HG02981 (cell line): Measurements from ENCODE around the gene CNGB1.
"Not testable (repeated sequence)": the region's sequence is repeated elsewhere in the genome, so short reads cannot be mapped to it uniquely, and the experiment has no call there.

Experiments used
- ATAC-seq: cut with Tn5 transposase; IDR thresholded peaks from one replicate; pipeline ENCODE4 v1.9.1; 2021; ENCODE audit warnings: mild to moderate bottlenecking, moderate library complexity; ENCODE audit not compliant: unreplicated experiment

Gene CNGB1

DNA sequence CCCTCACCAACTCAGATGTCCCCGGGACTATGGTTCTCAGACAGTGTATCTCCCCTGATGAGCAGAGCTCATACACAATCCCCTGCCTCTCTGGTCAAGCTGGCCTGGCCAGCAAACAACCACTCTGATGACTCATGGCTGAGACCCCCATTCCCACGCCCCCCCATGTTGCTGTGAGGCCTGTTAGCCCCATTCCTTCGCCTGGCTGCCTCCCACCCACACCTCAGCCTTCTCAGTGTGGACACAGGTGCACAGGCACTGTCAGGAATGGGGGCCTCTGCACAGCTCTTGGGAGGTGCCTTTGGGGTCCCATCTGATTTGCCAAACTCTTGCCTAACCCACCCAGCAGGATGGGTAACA, 80.2 kb downstream of the CNGB1 start:
- no peak for ATAC-seq

DNA sequence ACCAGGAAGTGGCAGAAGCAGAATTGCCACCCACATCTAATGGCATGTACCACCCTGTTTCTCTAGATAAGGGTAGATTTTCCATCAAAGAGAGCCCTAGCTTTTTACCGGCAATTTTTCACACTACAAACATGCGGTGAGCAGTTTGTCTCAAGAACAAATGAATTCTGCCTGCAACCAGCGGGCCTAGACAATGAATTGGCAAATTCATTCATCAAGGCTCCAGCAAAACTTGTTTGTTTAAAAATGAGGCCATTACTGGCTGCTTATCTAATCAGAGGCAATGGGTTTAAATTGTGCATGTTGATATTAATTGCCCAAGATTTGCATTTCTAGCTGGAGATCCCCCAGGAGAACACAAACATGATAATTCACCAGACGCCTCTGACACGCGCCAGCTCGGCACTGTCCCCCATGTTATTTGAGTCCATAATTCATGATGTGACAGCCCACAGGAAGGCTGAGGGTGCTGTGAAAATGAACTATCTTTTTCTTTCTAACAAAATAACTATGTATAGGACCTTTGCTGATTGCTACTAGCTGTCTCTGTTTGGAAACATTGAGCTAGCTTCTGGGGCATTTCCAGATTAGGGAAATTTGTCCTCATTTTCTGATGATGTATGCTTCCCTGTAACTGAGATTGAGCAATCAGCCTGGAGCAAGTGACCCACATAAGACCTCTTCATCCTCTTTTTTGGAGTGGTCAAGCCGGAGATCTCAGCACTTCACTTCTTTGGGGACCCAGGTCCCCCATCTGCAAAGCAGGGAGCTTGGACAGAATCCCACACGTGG, 80.8 kb downstream of the CNGB1 start:
- ATAC-seq, result no peak

DNA sequence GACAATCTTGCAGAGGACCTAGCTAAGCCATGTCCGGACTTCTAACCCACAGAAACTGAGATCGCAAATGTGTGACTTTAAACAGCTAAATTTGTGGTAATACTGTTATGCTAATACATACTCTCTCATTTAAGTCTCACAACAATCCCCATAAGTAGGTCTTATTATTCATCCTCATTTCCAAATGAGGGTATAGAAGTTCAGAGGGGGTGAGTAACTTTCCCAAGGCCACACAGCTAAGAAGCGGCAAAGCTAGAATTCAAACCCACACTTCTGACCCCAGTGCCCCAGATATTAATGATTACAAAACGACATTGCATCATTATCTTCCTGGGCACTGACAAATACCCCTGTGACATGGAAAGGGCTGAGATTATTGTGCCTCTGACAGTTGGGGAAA, 81.4 kb downstream of the CNGB1 start:
- ATAC-seq, result no peak

DNA sequence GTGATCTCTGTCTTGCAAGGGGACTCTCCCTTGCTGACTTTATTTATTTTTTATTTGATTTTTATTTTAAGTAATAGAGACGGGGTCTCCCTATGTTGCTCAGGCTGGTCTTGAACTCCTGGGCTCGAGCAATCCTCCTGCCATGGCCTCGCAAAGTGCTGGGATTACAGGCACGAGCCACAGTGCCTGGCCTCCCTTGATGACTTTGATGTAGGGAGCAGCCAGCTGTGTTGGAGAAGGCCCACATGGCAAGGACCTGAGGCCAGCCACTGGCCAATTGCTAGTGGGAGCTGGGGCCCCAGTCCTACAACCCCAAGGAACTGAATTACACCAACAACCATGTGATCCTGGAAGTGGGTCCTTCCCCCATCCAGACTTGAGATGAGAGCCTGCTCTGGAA, 81.8 kb downstream of the CNGB1 start:
- no peak for ATAC-seq

DNA sequence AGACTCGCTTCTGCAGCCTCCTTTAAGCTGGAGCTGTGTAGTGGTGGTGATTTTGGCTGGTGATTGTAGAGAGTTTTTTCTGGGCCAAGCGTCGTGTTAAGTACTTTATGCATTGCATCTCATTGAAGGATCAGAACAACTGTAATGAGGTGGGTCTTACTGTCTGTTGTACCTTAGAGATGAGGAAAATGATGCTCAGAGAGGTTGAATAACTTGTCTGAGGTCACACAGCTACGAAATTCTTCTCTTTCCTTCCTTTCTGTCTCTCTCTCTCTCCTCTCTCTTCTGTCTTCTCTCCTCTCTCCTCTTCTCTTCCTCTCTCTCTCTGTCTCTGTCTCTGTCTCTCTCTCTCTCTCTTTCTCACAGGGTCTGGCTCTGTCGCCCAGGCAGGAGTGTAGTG, 82.8 kb downstream of the CNGB1 start:
- no peak for ATAC-seq

DNA sequence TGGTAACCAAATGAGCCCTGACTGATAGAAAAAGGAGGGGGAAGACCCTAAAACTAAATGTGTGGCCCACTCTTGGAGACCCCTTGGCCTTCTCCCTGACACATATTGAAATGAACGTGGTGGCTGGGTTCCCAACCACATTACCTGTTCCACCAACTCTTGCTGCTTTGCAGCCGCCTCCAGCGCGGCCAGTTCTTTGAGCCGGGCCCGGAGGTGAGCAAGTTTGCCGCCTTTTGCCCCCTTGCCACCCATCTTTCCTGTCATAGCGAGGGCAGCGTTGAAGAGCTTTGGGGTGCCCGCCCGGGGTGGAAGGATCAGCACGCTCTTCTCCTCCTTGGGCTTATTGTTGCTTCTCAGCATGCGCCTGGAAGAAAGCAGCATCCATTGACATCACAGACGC, 83.2 kb downstream of the CNGB1 start:
- ATAC-seq, result no peak

DNA sequence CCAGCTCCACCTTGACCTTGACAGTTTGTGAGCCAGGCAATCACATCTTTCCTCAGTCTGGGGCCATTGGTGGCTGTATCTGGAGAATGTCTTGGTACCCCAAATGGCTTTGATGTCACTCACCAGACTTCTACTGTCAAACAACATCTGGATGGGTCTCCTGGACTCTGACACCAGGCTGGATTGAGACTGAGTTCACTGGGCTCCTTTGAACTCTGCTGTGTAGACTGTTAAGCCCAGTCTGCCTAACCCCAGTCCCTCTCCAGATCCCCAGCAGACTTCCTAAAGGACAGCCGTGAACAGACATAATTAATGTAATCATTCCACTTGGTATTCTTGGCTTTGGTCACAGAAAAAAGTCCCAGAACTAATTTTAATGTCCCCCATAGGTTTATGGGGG, 84.5 kb downstream of the CNGB1 start:
- no peak for ATAC-seq

DNA sequence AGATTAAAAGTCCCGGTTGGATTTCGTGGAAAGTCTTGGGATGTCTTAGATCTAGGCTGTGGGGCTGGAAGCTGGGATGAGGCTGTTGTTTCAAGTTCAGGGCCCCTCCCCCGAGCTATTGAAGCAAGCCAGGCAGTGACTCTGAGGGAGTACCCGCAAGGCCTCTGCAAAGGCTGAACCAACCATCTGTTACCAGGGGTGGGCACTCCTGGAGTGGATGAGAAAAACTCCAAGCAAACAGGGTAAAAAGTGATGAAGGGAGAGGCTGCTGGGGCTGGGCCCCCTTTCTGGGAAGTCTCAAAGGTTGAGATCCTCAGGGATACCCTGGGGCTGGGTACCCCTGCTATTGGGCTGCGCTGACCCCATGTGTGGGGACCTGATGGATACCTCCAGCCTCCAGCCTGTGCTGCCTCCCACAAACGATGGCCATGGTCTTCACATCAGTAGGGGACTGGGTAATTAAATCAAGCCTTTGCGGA, 86.2 kb downstream of the CNGB1 start:
- no peak for ATAC-seq

DNA sequence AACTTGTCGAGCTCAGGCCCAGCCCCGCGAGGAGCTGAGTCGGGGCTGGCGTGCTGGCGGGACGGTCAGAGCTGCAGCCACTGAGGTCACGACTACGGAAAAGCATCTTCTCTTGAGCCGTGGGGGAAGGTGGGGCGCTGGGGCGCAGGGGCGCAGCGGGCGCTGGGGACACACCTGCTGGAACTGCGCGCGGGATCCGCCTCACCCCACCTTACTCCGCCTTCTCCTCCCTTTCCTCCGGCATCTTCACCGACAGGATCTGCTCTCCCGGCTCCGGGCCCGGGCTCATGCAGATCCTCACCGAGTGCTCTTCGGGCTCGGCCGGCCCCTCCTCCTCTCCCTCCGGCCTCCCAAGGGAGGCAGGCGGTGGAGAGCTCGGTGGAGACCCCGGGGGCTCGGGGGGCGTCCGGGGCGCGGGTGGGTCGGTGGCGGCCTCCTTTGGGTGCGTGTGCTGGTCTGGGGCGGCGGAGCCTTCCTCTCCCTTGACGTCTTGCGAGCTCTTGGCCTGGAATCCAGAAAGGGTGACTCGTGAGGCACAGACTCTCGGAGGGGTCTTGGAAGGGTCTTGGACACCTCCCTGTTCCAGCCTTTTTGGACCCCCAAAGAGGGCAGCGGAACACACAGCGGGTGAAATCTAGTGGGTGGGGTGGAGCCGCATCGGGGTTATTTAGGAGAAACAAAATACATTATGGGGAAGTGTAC, 86.8 kb downstream of the CNGB1 start:
- ATAC-seq, result no peak

DNA sequence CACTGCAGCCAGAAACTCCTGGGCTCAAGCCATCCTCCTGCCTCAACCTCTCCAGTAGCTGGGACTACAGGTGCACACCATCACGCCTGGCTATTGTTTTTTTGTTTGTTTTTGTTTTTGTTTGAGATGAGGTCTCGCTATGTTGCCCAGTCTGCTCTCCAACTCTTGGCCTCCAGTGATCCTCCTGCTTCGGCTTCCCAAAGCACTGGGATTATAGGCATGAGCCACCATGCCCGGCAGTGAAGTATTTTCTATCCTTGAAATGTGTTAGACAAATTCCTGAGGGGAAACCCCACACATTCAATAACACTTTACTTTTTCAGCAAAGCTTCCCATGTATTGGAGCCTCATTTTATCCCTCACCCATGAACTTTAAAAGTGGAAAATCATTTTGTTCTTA, 87.4 kb downstream of the CNGB1 start:
- ATAC-seq, result no peak

DNA sequence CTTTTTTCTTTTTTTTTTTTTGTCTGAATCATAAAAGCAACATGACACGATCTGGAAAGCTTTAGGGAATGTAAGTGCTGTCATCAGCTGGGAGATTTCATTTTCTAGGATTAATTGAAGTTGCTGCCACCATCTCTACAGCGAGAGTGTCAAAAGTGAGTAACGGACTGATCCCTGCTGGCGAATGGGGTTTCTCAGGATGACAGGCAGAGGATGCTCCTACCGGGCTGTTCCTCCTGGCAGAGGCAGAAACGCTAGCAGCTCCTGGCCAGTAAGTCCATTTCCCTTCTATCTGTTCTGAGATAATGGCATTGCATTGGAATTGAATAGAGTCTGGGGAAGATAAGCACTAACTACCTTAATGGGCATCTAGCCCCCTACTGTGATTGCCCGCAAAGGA, 88.1 kb downstream of the CNGB1 start:
- no peak for ATAC-seq

DNA sequence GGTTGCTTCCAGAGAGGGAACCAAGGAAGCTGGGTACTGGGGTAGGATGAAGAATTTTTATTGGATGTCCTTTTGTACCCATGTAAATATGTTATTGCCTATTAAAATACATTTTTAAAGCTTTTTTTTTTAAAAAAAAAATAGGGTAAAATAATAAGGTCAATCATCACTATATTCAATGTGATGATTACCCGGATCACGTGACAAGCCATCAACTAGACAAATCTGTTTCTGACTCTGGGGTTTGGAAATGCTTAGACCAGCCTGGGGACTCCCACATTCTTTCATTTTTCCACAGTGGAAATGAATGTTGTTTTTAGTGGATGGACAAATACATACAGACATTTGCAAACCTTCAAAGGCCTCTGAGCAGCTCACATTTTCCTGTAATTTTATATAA, 88.7 kb downstream of the CNGB1 start:
- ATAC-seq, result no peak

DNA sequence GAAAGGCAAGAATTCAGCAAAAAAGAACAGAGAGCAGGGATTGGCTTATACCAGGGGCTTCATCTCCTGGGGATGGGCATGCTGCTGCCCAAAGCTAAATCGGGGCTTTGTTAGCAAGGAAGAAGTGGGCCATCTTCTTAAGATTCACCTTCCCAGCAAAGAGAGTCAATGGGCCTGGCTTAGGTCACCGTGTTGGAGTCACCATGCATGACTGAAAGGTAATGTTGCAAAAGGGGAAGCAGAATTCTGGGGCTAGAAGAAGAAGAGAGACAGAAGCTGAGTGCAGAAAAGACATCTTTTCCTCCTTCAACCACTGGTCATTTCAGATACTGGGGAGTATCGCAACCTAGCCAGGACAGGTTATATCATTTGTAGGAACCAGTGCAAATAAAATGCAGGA, 92.3 kb downstream of the CNGB1 start:
- no peak for ATAC-seq

DNA sequence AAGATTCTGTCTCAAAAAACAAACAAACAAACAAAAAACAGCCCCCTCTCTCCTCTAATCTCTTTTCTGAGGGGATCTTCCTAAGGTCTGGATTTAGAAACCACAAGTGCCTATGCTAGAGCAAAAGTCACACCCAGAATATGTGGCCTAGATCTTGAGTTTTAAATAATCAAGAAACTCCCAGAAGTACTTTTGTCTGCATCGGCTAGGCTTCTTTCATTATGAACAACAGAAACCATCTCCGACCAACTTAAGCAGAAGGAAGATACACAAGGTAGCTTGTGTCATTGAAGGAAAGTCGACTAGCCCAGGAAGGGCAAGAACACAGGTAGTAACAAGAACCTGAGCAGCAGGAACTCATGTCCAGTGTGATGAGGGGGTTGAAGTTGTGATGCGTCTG, 94.7 kb downstream of the CNGB1 start:
- ATAC-seq, result no peak

DNA sequence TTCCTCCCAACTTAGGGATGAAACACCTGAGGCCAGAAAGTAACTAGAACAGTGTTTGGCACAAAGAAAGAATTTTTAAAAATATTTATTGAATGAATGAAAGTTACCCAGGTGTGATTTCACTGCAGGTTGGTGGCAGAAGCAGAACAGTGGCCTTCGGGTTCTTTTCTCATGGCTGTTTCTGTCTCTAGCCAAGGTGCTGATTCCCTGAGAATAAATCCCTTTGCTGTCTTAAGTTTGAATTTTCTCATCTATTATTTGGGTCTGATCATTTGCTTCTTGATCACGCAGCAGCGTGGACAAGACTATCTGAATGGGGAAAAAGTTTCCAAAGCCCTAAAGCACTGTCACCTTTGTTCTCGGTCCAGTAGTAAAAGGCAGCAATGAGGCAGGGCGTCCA, 95.6 kb downstream of the CNGB1 start:
- no peak for ATAC-seq

DNA sequence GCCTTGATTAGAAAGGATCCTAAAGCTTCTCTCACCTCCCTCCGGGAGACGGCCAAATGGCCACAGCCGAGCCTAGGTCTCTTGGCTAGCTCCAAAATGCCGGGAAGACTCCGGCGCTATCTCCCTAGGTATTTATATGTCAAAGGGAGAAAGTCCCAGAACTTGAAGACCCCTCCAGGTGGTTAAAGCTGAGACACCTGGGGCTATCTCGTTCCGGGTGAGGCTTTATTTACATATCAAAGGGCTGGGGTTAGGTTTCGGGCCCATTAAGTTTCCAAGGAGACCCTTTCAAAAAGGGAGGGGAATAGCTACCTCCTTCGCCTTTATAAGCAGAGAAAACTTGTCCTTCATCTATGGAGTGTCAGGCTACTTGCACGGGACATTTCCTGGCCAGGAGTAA, 97.7 kb downstream of the CNGB1 start:
- no peak for ATAC-seq

DNA sequence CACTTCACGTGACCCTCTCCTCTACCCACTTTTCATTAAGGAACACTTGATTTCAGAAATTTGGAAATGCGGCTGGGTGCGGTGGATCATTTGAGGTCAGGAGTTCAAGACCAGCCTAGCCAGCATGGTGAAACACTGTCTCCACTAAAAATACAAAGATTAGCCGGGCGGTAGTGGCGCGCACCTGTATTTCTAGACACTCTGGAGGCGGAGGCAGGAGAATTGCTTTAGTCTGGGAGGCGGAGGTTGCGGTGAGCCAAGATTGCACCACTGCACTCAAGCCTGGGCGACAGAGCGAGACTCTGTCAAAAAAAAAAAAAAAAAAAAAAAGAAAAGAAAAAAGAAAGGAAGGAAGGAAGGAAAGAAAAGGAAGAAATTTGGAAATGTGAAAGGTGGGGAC, 98.2 kb downstream of the CNGB1 start:
- not testable (repeated sequence) for ATAC-seq

DNA sequence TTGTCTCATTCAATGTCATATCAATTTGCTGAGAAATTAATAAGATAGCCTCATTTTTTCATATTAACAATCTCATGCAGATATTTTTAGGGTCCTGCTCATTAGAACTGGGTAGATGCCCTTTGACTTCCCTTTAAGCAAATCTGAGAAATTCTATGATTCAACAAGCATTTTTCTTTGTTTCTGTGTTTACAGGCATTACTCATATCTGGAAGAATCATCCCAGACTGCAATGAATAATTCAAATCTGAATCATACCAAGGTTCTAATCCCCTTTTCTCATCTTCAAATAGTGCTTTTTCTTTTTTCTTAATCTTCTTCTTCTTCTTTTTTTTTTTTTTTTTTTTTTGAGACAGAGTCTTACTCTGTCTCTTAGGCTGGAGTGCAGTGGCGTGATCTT, 99.5 kb downstream of the CNGB1 start:
- ATAC-seq, result no peak

DNA sequence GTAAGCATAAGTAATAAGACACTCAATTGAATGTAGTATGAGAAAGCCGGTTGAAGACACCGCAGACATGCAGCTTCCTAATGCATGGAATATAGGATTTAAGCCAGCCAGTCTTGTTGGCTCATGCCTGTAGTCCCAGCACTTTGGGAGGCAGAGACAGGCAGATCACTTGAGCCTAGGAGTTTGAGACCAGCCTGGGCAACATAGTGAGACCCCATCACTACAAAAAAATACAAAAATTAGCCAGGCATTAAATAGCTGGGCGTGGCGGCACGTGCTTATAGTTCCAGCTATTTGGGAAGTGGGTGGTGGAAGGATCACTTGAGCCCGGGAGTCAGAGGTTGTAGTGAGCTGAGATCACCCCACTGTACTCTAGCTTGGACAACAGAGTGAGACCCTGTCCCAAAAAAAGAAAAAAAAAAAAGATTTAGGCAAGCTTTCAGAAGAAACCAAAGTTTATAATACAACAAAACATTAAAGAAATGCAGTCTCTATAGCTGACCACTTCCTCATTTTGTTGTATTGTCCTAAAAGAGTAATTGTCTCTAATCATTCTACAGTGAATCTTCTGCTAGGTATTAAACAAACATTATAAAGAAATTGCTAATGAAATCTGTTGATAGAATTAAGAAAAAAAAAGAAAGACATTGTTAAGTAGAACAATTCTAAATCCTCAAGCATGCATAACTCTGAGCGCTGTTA, 100.0 kb downstream of the CNGB1 start:
- no peak for ATAC-seq

DNA sequence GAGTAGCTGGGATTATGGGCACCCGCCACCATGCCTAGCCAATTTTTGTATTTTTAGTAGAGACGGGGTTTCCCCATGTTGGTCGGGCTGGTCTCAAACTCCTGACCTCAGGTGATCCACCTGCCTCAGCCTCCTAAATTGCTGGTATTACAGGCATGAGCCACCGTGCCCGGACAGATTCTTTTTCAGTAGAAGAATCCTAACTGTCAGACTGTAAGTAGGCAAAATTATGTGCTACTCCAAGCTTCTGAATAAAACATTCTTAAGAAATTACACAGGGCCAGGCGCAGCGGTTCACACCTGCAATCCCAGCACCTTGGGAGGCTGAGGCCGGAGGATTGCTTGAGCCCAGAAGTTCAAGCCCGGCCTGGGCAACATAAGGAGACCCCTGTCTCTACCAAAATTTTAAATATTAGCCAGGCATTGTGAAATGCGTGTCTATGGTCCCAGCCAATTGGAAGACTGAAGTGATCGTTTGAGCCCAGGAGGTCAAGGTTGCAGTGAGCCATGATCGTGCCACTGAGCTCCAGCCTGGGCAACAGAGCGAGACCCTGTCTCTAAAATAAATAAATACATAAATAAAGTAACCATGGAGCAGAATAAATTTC, 101.9 kb downstream of the CNGB1 start:
- no peak for ATAC-seq

DNA sequence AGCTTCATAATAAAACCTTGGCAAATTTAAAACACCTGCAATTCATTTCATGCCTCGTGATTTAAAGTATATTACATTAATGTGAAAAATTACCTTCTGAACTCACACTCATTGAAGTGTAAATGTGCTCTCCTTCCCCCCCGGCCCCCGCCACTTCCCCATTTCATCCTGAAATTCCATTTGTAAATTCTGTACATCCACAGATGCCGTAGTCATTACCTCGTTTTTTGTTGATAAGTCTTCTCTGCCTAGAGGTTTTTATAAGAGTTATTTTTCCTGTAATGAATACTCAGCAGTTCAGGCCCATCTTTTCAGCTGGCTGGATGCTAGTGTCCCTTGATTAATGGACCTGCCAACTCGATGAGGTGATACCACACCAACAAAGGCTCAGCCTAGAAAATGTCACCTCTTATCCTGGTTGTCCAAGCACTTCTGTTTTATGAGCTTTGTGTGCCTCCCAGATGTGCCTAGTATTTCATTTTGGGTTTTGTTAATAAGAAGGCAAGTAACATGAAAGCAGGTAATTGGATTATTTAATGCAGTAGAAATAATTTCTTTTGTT, 103.8 kb downstream of the CNGB1 start:
- ATAC-seq, result no peak
